ENCODE measurements around the gene ALDH3B1.

- TF ChIP-seq CTCF (conservative IDR thresholded peaks at IDR 0.05) (no peak), EZH2 (IDR thresholded peaks at IDR 0.05; ENCODE audit: low read depth) (no peak)
Measured at GRCh38 chr11:68065841-68066240, 55.7 kb downstream of the ALDH3B1 start.
